GM19025 (cell line): Measurements from ENCODE around the gene CHAC1.

Experiments
- ATAC-seq: cut with Tn5 transposase; IDR thresholded peaks from one replicate; pipeline ENCODE4 v1.9.1; 2021; ENCODE audit warnings: mild to moderate bottlenecking, low read depth, moderate library complexity; ENCODE audit not compliant: unreplicated experiment

The CHAC1 gene

GRCh38 chr15:40981186-40981585, 27.9 kb downstream of the CHAC1 start:
- no peak for ATAC-seq

- no peak for ATAC-seq
Measured at GRCh38 chr15:40982855-40983254, 29.6 kb downstream of the CHAC1 start.

- ATAC-seq: no peak
Measured at GRCh38 chr15:40984406-40984805, 31.1 kb downstream of the CHAC1 start.

GRCh38 chr15:40984964-40985363, 31.7 kb downstream of the CHAC1 start:
- ATAC-seq: no peak

GRCh38 chr15:40985541-40986330, 32.5 kb downstream of the CHAC1 start:
- ATAC-seq: no peak

- ATAC-seq: no peak
Measured at GRCh38 chr15:40986820-40987219, 33.5 kb downstream of the CHAC1 start.

GRCh38 chr15:40988156-40988555, 34.9 kb downstream of the CHAC1 start:
- ATAC-seq: no peak

DNA sequence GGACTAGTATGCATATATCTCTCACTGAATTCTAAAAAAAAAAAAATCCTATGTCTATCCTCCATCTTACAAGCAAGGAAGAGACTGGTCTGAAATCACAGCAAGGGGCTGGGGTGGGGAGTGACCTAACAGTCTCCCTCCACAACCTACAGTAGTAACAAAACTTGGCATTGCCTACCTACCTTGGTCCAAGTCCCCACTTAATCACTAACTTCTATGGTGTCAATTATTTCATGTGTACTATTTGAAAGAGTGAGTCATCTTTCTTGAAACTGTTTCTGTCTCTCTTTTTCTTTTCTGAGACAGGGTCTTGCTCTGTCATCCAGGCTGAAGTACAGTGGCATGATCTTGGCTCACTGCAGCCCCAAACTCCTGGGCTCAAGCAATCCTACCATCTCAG, 36.8 kb downstream of the CHAC1 start:
- ATAC-seq: no peak

DNA sequence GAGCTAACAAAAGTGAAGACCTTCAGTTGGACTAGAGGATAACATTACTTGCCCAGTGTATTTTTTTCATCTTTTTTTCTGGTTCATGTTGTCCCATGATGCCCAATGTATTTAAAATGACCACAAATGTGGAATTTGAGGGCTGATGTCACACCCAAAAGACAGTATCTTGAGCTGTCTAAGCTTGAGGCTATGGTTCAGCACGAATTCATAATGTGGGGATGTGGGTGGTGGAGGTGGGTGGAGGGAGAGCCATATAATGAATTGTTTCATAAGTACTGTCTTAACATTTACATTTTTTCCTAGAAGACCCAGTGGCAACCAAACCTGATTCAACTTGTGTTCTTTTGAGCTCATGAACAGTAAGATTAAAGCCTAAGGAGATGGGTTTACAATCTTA, 37.5 kb downstream of the CHAC1 start:
- no peak for ATAC-seq

- no peak for ATAC-seq
Measured at GRCh38 chr15:40991355-40991754, 38.1 kb downstream of the CHAC1 start.

- ATAC-seq: no peak
Measured at GRCh38 chr15:40992241-40992741, 39.0 kb downstream of the CHAC1 start.

GRCh38 chr15:40992825-40993224, 39.6 kb downstream of the CHAC1 start:
- ATAC-seq: no peak

DNA sequence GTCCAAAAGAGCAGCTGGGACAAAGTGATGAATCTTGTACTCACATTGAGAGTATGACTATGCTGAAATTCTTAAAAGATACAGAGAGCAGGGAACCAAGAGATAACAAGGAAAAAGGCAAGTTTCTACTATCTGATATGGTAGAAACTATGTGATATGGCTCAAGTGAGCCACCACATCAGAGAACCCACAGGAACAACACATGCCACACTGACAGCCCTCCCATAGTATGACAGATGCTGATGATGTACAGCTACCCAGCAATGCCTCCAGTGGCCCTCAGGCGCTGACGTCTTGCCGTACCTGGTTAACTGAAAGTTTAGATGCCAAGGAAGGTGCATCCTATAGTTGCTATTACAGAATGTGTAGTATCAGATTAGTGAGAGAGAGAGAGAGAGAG, 42.4 kb downstream of the CHAC1 start:
- no peak for ATAC-seq

DNA sequence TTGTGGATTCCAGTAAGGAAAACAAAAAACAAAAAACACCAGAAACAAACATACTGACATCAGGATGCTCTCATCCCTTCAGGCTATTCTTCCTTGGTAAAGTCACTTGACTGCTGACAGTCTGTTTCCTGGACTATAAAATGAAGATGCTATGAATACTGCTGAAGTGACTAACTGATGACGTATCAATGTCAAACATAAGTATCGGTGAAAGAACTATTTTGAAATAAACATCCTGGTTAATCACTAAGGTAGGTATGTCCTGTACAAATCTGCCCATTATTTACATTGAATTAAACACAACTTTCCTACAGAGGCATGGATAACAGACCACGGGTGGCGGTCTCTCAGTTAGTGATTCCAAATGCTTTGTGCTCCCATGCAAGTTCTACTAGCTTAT, 45.9 kb downstream of the CHAC1 start:
- ATAC-seq: no peak

- ATAC-seq: no peak
Measured at GRCh38 chr15:41001524-41002214, 48.4 kb downstream of the CHAC1 start.

GRCh38 chr15:41004490-41004889, 51.2 kb downstream of the CHAC1 start:
- ATAC-seq: no peak
